Esophagus muscularis mucosa (tissue), 3 donors: ENCODE data around the gene TVP23A.

ENCODE experiments used
- CTCF ChIP-seq, 3 experiments: fragments of 200-600 bp in 2 of 3; fragments of 450-650 bp in 1 of 3; sonication (generic) in 2 of 3; IDR thresholded peaks; one replicate each; pipeline ENCODE4 v1.5.1; 2017 to 2019; ENCODE audit warnings: antibody characterized with exemption in 3 of 3, mild to moderate bottlenecking in 2 of 3, moderate library complexity in 1 of 3
- EP300 ChIP-seq: sonication (generic); formaldehyde crosslinking; IDR thresholded peaks from one replicate; pipeline ENCODE4 v1.6.1; 2017; ENCODE audit warnings: antibody characterized with exemption

- TF ChIP-seq EP300 (no peak), CTCF (IDR thresholded peaks at IDR 0.05) (no peak)
These were observed 67.3 kb downstream of the TVP23A start for GRCh38 chr16:10751291-10751697.
